HG03432 (cell line): Measurements from ENCODE around the gene PNMA6E.
"Not testable (repeated sequence)": the region's sequence is repeated elsewhere in the genome, so short reads cannot be mapped to it uniquely, and the experiment has no call there.

Experiments
- ATAC-seq: cut with Tn5 transposase; IDR thresholded peaks from one replicate; pipeline ENCODE4 v1.9.1; 2021; ENCODE audit warnings: mild to moderate bottlenecking, moderate library complexity; ENCODE audit not compliant: unreplicated experiment

PNMA6E gene

GRCh38 chrX:153387987-153388721 lies 13.0 kb downstream of the PNMA6E start:
- no peak for ATAC-seq

- no peak for ATAC-seq
Observed at GRCh38 chrX:153387345-153387744, 13.8 kb downstream of the PNMA6E start.

- ATAC-seq = no peak
Observed at GRCh38 chrX:153386097-153386496, 15.1 kb downstream of the PNMA6E start.

GRCh38 chrX:153384973-153385372 lies 16.2 kb downstream of the PNMA6E start:
- ATAC-seq = not testable (repeated sequence)

- no peak for ATAC-seq
Observed at GRCh38 chrX:153384390-153384789, 16.8 kb downstream of the PNMA6E start.

GRCh38 chrX:153382563-153383482 lies 18.3 kb downstream of the PNMA6E start:
- no peak for ATAC-seq

- ATAC-seq = no peak
Observed at GRCh38 chrX:153381684-153382532, 19.2 kb downstream of the PNMA6E start.

- no peak for ATAC-seq
Observed at GRCh38 chrX:153380691-153381090, 20.5 kb downstream of the PNMA6E start.

- ATAC-seq = no peak
Observed at GRCh38 chrX:153379971-153380581, 21.1 kb downstream of the PNMA6E start.

- no peak for ATAC-seq
Observed at GRCh38 chrX:153379508-153379907, 21.6 kb downstream of the PNMA6E start.

- ATAC-seq = no peak
Observed at GRCh38 chrX:153378607-153379006, 22.5 kb downstream of the PNMA6E start.

GRCh38 chrX:153377727-153378126 lies 23.4 kb downstream of the PNMA6E start:
- ATAC-seq = no peak

- no peak for ATAC-seq
Observed at GRCh38 chrX:153375571-153375970, 25.6 kb downstream of the PNMA6E start.

GRCh38 chrX:153374426-153374825 lies 26.7 kb downstream of the PNMA6E start:
- no peak for ATAC-seq

- no peak for ATAC-seq
Observed at GRCh38 chrX:153372949-153373348, 28.2 kb downstream of the PNMA6E start.

- no peak for ATAC-seq
Observed at GRCh38 chrX:153371256-153371655, 29.9 kb downstream of the PNMA6E start.

GRCh38 chrX:153370293-153371055 lies 30.7 kb downstream of the PNMA6E start:
- no peak for ATAC-seq

GRCh38 chrX:153366878-153367538 lies 34.1 kb downstream of the PNMA6E start:
- no peak for ATAC-seq

GRCh38 chrX:153366119-153366518 lies 35.0 kb downstream of the PNMA6E start:
- no peak for ATAC-seq
